ENCODE results near the gene B3GALT4.
"Not testable (repeated sequence)": the region's sequence is repeated elsewhere in the genome, so short reads cannot be mapped to it uniquely, and the experiment has no call there.

Gene B3GALT4

GRCh38 chr6:33280539-33280938, 3.6 kb downstream of the B3GALT4 start:
- H3K18ac ChIP-seq (ENCODE audit: low read length) = no peak overlapping the region
- H3K4ac ChIP-seq (ENCODE audit: low read depth, low read length) = no peak overlapping the region
- no peak overlapping the region for H3K4me3 ChIP-seq (ENCODE audit: low read length)
- H3K4me2 ChIP-seq (ENCODE audit: low read length) = no peak overlapping the region
- no peaks in the 10 kb centered on the region for H3K79me2 ChIP-seq (ENCODE audit: control insufficient read depth, insufficient read depth, low read length)
- no peak overlapping the region for H4K8ac ChIP-seq (ENCODE audit: low read depth, low read length)
- peaks cover 3% of the 10 kb centered on the region for H3K4me1 ChIP-seq (ENCODE audit: control insufficient read depth, low read depth, low read length)
- H2BK5ac ChIP-seq (ENCODE audit: low read length) = no peak overlapping the region
- peaks cover 10% of the 10 kb centered on the region for H3K36me3 ChIP-seq (ENCODE audit: control insufficient read depth, insufficient read depth, low read length)
- H3K56ac ChIP-seq (ENCODE audit: low read length) = no peak overlapping the region
- H3K79me1 ChIP-seq (ENCODE audit: low read length) = peaks cover 1% of the 10 kb centered on the region
- no peak for DNase-seq
- no peak overlapping the region for H4K5ac ChIP-seq (ENCODE audit: low read length)
- no CpG with 5 or more reads among the region's 6 CpGs for WGBS (ENCODE audit: extremely low coverage, insufficient coverage, low lambda C conversion rate)
- no peak overlapping the region for H3K27ac ChIP-seq (ENCODE audit: low read depth, low read length)
- no peak overlapping the region for H3K9ac ChIP-seq (ENCODE audit: low read length)
- H2BK15ac ChIP-seq (replicated peaks; ENCODE audit: low read depth) = no peak overlapping the region
- H3K23ac ChIP-seq (ENCODE audit: low read length) = no peak overlapping the region
- H3K27me3 ChIP-seq (ENCODE audit: insufficient read depth, low read length, poor library complexity) = no peaks in the 10 kb centered on the region
- H2BK120ac ChIP-seq (ENCODE audit: low read depth, low read length) = no peak overlapping the region
- H2AK5ac ChIP-seq (ENCODE audit: low read length) = no peak overlapping the region

- H3K4ac ChIP-seq (ENCODE audit: low read depth, low read length); H2BK15ac ChIP-seq (replicated peaks; ENCODE audit: low read depth); H4K8ac ChIP-seq (ENCODE audit: low read depth, low read length); H3K27ac ChIP-seq (ENCODE audit: low read depth, low read length); H3K4me1 ChIP-seq (ENCODE audit: control insufficient read depth, low read depth, low read length); H3K56ac ChIP-seq (ENCODE audit: low read length); H3K4me2 ChIP-seq (ENCODE audit: low read length); DNase-seq; H3K23ac ChIP-seq (ENCODE audit: low read length); H4K5ac ChIP-seq (ENCODE audit: low read length); H3K36me3 ChIP-seq (ENCODE audit: control insufficient read depth, insufficient read depth, low read length); H2BK5ac ChIP-seq (ENCODE audit: low read length); H3K4me3 ChIP-seq (ENCODE audit: low read length); H3K18ac ChIP-seq (ENCODE audit: low read length); H2BK120ac ChIP-seq (ENCODE audit: low read depth, low read length); H2AK5ac ChIP-seq (ENCODE audit: low read length); H3K27me3 ChIP-seq (ENCODE audit: insufficient read depth, low read length, poor library complexity); H3K9ac ChIP-seq (ENCODE audit: low read length): not testable (repeated sequence)
- WGBS (ENCODE audit: extremely low coverage, insufficient coverage, low lambda C conversion rate) = no CpG with 5 or more reads among the region's 4 CpGs
- Histone ChIP-seq H3K79me2 (ENCODE audit: control insufficient read depth, insufficient read depth, low read length) (peaks cover 15% of the 10 kb centered on the region), H3K79me1 (ENCODE audit: low read length) (peaks cover 16% of the 10 kb centered on the region)
Measured at GRCh38 chr6:33285214-33285613, 8.3 kb downstream of the B3GALT4 start.

GRCh38 chr6:33286946-33287914, 10.3 kb downstream of the B3GALT4 start:
- Histone ChIP-seq H3K4me2 (ENCODE audit: low read length) (no peak overlapping the region), H2BK5ac (ENCODE audit: low read length) (no peak overlapping the region), H3K56ac (ENCODE audit: low read length) (peak overlapping the region; percentile 6), H3K4me1 (ENCODE audit: control insufficient read depth, low read depth, low read length) (no peaks in the 10 kb centered on the region), H2BK15ac (replicated peaks; ENCODE audit: low read depth) (no peak overlapping the region), H3K4me3 (ENCODE audit: low read length) (no peak overlapping the region), H4K8ac (ENCODE audit: low read depth, low read length) (no peak overlapping the region), H3K4ac (ENCODE audit: low read depth, low read length) (no peak overlapping the region), H2BK120ac (ENCODE audit: low read depth, low read length) (no peak overlapping the region), H3K23ac (ENCODE audit: low read length) (no peak overlapping the region), H3K79me2 (ENCODE audit: control insufficient read depth, insufficient read depth, low read length) (peaks cover 19% of the 10 kb centered on the region), H3K18ac (ENCODE audit: low read length) (no peak overlapping the region), H3K79me1 (ENCODE audit: low read length) (peaks cover 22% of the 10 kb centered on the region), H3K9ac (ENCODE audit: low read length) (no peak overlapping the region), H3K27ac (ENCODE audit: low read depth, low read length) (no peak overlapping the region), H3K27me3 (ENCODE audit: insufficient read depth, low read length, poor library complexity) (no peaks in the 10 kb centered on the region), H2AK5ac (ENCODE audit: low read length) (no peak overlapping the region), H3K36me3 (ENCODE audit: control insufficient read depth, insufficient read depth, low read length) (peaks cover 8% of the 10 kb centered on the region), H4K5ac (ENCODE audit: low read length) (no peak overlapping the region)
- no peak for DNase-seq
- no CpG with 5 or more reads among the region's 22 CpGs for WGBS (ENCODE audit: extremely low coverage, insufficient coverage, low lambda C conversion rate)

GRCh38 chr6:33288141-33288920, 11.4 kb downstream of the B3GALT4 start:
- no peak overlapping the region for H3K23ac ChIP-seq (ENCODE audit: low read length)
- H3K4me1 ChIP-seq (ENCODE audit: control insufficient read depth, low read depth, low read length) = no peaks in the 10 kb centered on the region
- no peaks in the 10 kb centered on the region for H3K27me3 ChIP-seq (ENCODE audit: insufficient read depth, low read length, poor library complexity)
- H4K5ac ChIP-seq (ENCODE audit: low read length) = no peak overlapping the region
- peak overlapping the region; percentile 86 for H3K56ac ChIP-seq (ENCODE audit: low read length)
- H3K4ac ChIP-seq (ENCODE audit: low read depth, low read length) = no peak overlapping the region
- no peak overlapping the region for H2BK15ac ChIP-seq (replicated peaks; ENCODE audit: low read depth)
- H3K79me2 ChIP-seq (ENCODE audit: control insufficient read depth, insufficient read depth, low read length) = peaks cover 19% of the 10 kb centered on the region
- DNase-seq = no peak
- H2BK120ac ChIP-seq (ENCODE audit: low read depth, low read length) = no peak overlapping the region
- WGBS (ENCODE audit: extremely low coverage, insufficient coverage, low lambda C conversion rate) = no CpG with 5 or more reads among the region's 21 CpGs
- H3K18ac ChIP-seq (ENCODE audit: low read length) = no peak overlapping the region
- no peak overlapping the region for H4K8ac ChIP-seq (ENCODE audit: low read depth, low read length)
- peak overlapping the region; percentile 88 for H3K4me3 ChIP-seq (ENCODE audit: low read length)
- no peak overlapping the region for H2BK5ac ChIP-seq (ENCODE audit: low read length)
- peak overlapping the region; percentile 75 for H3K4me2 ChIP-seq (ENCODE audit: low read length)
- peak overlapping the region; percentile 83 for H3K9ac ChIP-seq (ENCODE audit: low read length)
- peaks cover 22% of the 10 kb centered on the region for H3K79me1 ChIP-seq (ENCODE audit: low read length)
- H3K36me3 ChIP-seq (ENCODE audit: control insufficient read depth, insufficient read depth, low read length) = peaks cover 8% of the 10 kb centered on the region
- H3K27ac ChIP-seq (ENCODE audit: low read depth, low read length) = no peak overlapping the region
- H2AK5ac ChIP-seq (ENCODE audit: low read length) = no peak overlapping the region

- Histone ChIP-seq H3K4me1 (ENCODE audit: control insufficient read depth, low read depth, low read length) (no peaks in the 10 kb centered on the region), H3K56ac (ENCODE audit: low read length) (peak within 1 kb of the TSS; percentile 90), H3K9ac (ENCODE audit: low read length) (peak within 1 kb of the TSS; percentile 85), H3K79me2 (ENCODE audit: control insufficient read depth, insufficient read depth, low read length) (peaks cover 19% of the 10 kb centered on the region), H2BK5ac (ENCODE audit: low read length) (no peak within 1 kb of the TSS), H3K27ac (ENCODE audit: low read depth, low read length) (no peak within 1 kb of the TSS), H3K79me1 (ENCODE audit: low read length) (peaks cover 22% of the 10 kb centered on the region), H4K5ac (ENCODE audit: low read length) (no peak within 1 kb of the TSS), H3K27me3 (ENCODE audit: insufficient read depth, low read length, poor library complexity) (no peaks in the 10 kb centered on the region), H3K4ac (ENCODE audit: low read depth, low read length) (peak within 1 kb of the TSS; percentile 81), H2BK15ac (replicated peaks; ENCODE audit: low read depth) (no peak within 1 kb of the TSS), H3K4me3 (ENCODE audit: low read length) (peak within 1 kb of the TSS; percentile 88), H3K36me3 (ENCODE audit: control insufficient read depth, insufficient read depth, low read length) (peaks cover 8% of the 10 kb centered on the region), H3K4me2 (ENCODE audit: low read length) (peak within 1 kb of the TSS; percentile 87), H2AK5ac (ENCODE audit: low read length) (no peak within 1 kb of the TSS), H3K23ac (ENCODE audit: low read length) (no peak within 1 kb of the TSS), H3K18ac (ENCODE audit: low read length) (no peak within 1 kb of the TSS), H2BK120ac (ENCODE audit: low read depth, low read length) (no peak within 1 kb of the TSS), H4K8ac (ENCODE audit: low read depth, low read length) (no peak within 1 kb of the TSS)
- DNase-seq = peak; percentile 95
- no CpG with 5 or more reads among the region's 43 CpGs for WGBS (ENCODE audit: extremely low coverage, insufficient coverage, low lambda C conversion rate)
Measured at GRCh38 chr6:33288921-33289783, 12.2 kb downstream of the B3GALT4 start, which contains the start of the genes PFDN6 and WDR46. Gene PFDN6 (plus strand): TSS chr6:33289601. CDS start chr6:33289857, 256 bp downstream. Gene WDR46 (minus strand): TSS chr6:33289239. CDS start chr6:33289170, 69 bp downstream.

Data from mesendoderm (in vitro differentiated cells).